Measurements from ENCODE around the gene CASP8AP2. TPM values are rescaled to one million over a fixed set of nuclear protein-coding genes. Genes with fewer than 3 reads are reported as not detected.
A peak's percentile ranks its signal among the peaks of the same experiment; 100 is the strongest.

The CASP8AP2 gene
- total and polyA plus RNA-seq, 2 of the 13 experiments (the other 11 are each of a cell fraction or from before 2014, with no cell fraction given), result 5.7 to 13.5 TPM

GRCh38 chr6:89819336-89820130, 10.1 kb upstream of the CASP8AP2 start, which contains the start of gene MDN1 (continued):
- TF ChIP-seq STAT6 (CRISPR knock-in tag; IDR thresholded peaks at IDR 0.05; ENCODE audit: borderline replicate concordance) (no peak; the same call in 1 of the 2 replicates), MEIS1 (CRISPR knock-in tag; IDR thresholded peaks at IDR 0.05; ENCODE audit: borderline replicate concordance) (peak; percentile 70; the same call in 1 of the 2 replicates), ZSCAN5A (CRISPR knock-in tag; IDR thresholded peaks at IDR 0.05; ENCODE audit: borderline replicate concordance) (0 out of 2 replicates have a peak, but pooled peaks have one; percentile 77), DRAP1 (CRISPR knock-in tag; IDR thresholded peaks at IDR 0.05) (peak; percentile 85), ZNF878 (CRISPR knock-in tag; IDR thresholded peaks at IDR 0.05) (peak; percentile 58; the same call in 1 of the 2 replicates), BATF2 (CRISPR knock-in tag; IDR thresholded peaks at IDR 0.05) (no peak), ZNF512B (CRISPR knock-in tag; IDR thresholded peaks at IDR 0.05; ENCODE audit: borderline replicate concordance) (no peak; the same call in 1 of the 2 replicates), TMF1 (CRISPR knock-in tag; IDR thresholded peaks at IDR 0.05; ENCODE audit: low read depth) (peak; percentile 85), DMAP1 (CRISPR knock-in tag; IDR thresholded peaks at IDR 0.05) (peak; percentile 97), TARDBP (CRISPR knock-in tag; IDR thresholded peaks at IDR 0.05) (peak; percentile 90), XBP1 (CRISPR knock-in tag; IDR thresholded peaks at IDR 0.05) (no peak), ZFP91 (CRISPR knock-in tag; IDR thresholded peaks at IDR 0.05; ENCODE audit: borderline replicate concordance) (peak; percentile 91; the same call in 1 of the 2 replicates), ZNF766 (CRISPR knock-in tag; IDR thresholded peaks at IDR 0.05; ENCODE audit: borderline replicate concordance) (peak; percentile 79), ZNF576 (CRISPR knock-in tag; IDR thresholded peaks at IDR 0.05) (no peak; the same call in 1 of the 2 replicates), NFE2L2 (IDR thresholded peaks at IDR 0.05; ENCODE audit: low read length) (no peak), ZNF879 (CRISPR knock-in tag; IDR thresholded peaks at IDR 0.05) (no peak), ZMYM3 (CRISPR knock-in tag; IDR thresholded peaks at IDR 0.05) (no peak), SATB2 (CRISPR knock-in tag; IDR thresholded peaks at IDR 0.05) (no peak)

All from HepG2 (cell line).